Naive thymus-derived CD4-positive, alpha-beta T cell (primary cell): ENCODE data around the gene CD8B. TPM values are rescaled to one million over a fixed set of nuclear protein-coding genes. Genes with fewer than 3 reads are reported as not detected.
"Not testable (repeated sequence)": the region's sequence is repeated elsewhere in the genome, so short reads cannot be mapped to it uniquely, and the experiment has no call there.

Source experiments
- ATAC-seq: fragments of 150-1000 bp; cut with Tn5 transposase; 2 replicates; pipeline ENCODE4 v1.10.0; 2021; ENCODE audit warnings: mild to moderate bottlenecking, moderate library complexity
- CTCF ChIA-PET: fragments of 350-600 bp; sonication (Branson Sonifier 250); formaldehyde crosslinking; loops from one replicate; lab custom pipeline; 2021; ENCODE audit warnings: antibody characterized with exemption; lab: Charles Lee
- POLR2A ChIA-PET: fragments of 350-600 bp; sonication (Branson Sonifier 250); formaldehyde crosslinking; loops from one replicate; lab custom pipeline; 2021; ENCODE audit warnings: antibody characterized with exemption, inconsistent platforms; lab: Charles Lee
- DNase-seq, 9 donors: peaks; one replicate each; pipeline versions ENCODE4 v3.0.0 to v3.0.0-alpha.2; 2020 to 2022; ENCODE audit warnings: mixed read lengths in 1 of 9
- H3K27ac ChIP-seq: one replicate; pipeline ENCODE4 v1.7.0; 2013; ENCODE audit warnings: mild to moderate bottlenecking, low read depth, low read length, moderate library complexity
- H3K27me3 ChIP-seq, 2 donors: one replicate each; pipeline ENCODE4 v1.7.0; 2013; ENCODE audit warnings: low read length in 2 of 2, mild to moderate bottlenecking in 2 of 2, moderate library complexity in 2 of 2; ENCODE audit not compliant: control insufficient read depth in 2 of 2, insufficient read depth in 2 of 2
- H3K36me3 ChIP-seq, 3 experiments: 1 replicate in 2 of 3; 2 replicates in 1 of 3; pipeline ENCODE4 v1.7.0; 2013; ENCODE audit warnings: low read length in 3 of 3, mild to moderate bottlenecking in 3 of 3, moderate library complexity in 1 of 3; ENCODE audit not compliant: insufficient read depth in 3 of 3, control insufficient read depth in 2 of 3
- H3K4me1 ChIP-seq, 2 donors: one replicate each; pipeline ENCODE4 v1.7.0; 2013; ENCODE audit warnings: low read length in 2 of 2, mild to moderate bottlenecking in 2 of 2, moderate library complexity in 1 of 2; ENCODE audit not compliant: control insufficient read depth in 2 of 2, insufficient read depth in 2 of 2
- H3K4me3 ChIP-seq: 2 replicates; pipeline ENCODE4 v1.7.0; 2013; ENCODE audit warnings: mild to moderate bottlenecking, low read length
- H3K9me3 ChIP-seq, 3 experiments: 1 replicate in 2 of 3; 2 replicates in 1 of 3; pipeline ENCODE4 v1.7.0; 2013; ENCODE audit warnings: low read length in 3 of 3; ENCODE audit not compliant: control insufficient read depth in 2 of 3
- H3K27ac Mint-ChIP-seq, 9 donors: one replicate each; pipeline ENCODE4 v1.8.0; 2020 to 2022; ENCODE audit warnings: mixed read lengths in 9 of 9, mild to moderate bottlenecking in 8 of 9, moderate library complexity in 5 of 9, inconsistent platforms in 2 of 9
- H3K27me3 Mint-ChIP-seq, 5 donors: one replicate each; pipeline ENCODE4 v1.8.0; 2021 to 2022; ENCODE audit warnings: mixed read lengths in 5 of 5, mild to moderate bottlenecking in 1 of 5
- H3K36me3 Mint-ChIP-seq, 5 donors: one replicate each; pipeline ENCODE4 v1.8.0; 2020 to 2022; ENCODE audit warnings: mixed read lengths in 5 of 5, mild to moderate bottlenecking in 3 of 5, inconsistent platforms in 1 of 5
- H3K4me1 Mint-ChIP-seq, 7 donors: one replicate each; pipeline ENCODE4 v1.8.0; 2020 to 2022; ENCODE audit warnings: mixed read lengths in 7 of 7, mild to moderate bottlenecking in 3 of 7, inconsistent platforms in 1 of 7
- H3K4me3 Mint-ChIP-seq, 10 donors: one replicate each; pipeline ENCODE4 v1.8.0; 2020 to 2022; ENCODE audit warnings: mild to moderate bottlenecking in 10 of 10, mixed read lengths in 10 of 10, moderate library complexity in 6 of 10, inconsistent platforms in 2 of 10
- H3K9me3 Mint-ChIP-seq, 11 donors: one replicate each; pipeline ENCODE4 v1.8.0; 2020 to 2022; ENCODE audit warnings: mixed read lengths in 11 of 11, mild to moderate bottlenecking in 4 of 11, inconsistent platforms in 1 of 11, moderate library complexity in 1 of 11
- intact Hi-C, 2 donors: fragments of 100-400 bp; cut with micrococcal nuclease; formaldehyde crosslinking; loops; one replicate each; pipeline ENCODE4 v1.15.1; 2023
- polyA plus RNA-seq, 2 donors: library from polyadenylated mRNA; unstranded; fragments of 300-500 nt; fragmentation: Illumina TruSeq; gene quantifications; one replicate each; pipeline ENCODE4 v1.2.3, GENCODE V29; 2021
- total RNA-seq, 6 experiments: library from RNA in 5 of 6; stranded (reverse) in 5 of 6; gene quantifications; 1 replicate in 5 of 6; 2 replicates in 1 of 6; pipeline ENCODE4 v1.2.3 and lab custom pipeline; 2021 to 2026

CD8B gene
- total and polyA plus RNA-seq, 7 experiments from 2014 or later = 1.1 to 23.7 (median 2.4) TPM

GRCh38 chr2:86836915-86837695 is 24.6 kb downstream of the CD8B start:
- H3K36me3 ChIP-seq, POLR2A ChIA-PET, CTCF ChIA-PET, intact Hi-C loops, H3K27ac ChIP-seq, H3K27me3 ChIP-seq, H3K9me3 Mint-ChIP-seq, H3K36me3 Mint-ChIP-seq, H3K27me3 Mint-ChIP-seq, H3K4me3 ChIP-seq, H3K9me3 ChIP-seq: not testable (repeated sequence)
- Mint-ChIP-seq H3K27ac (peak overlapping the region in 8 of 9 donors; percentile 14 to 77 (median 55)), H3K4me1 (peaks cover 3 to 21% (median 14%) of the 10 kb centered on the region in 7 donors), H3K4me3 (peak overlapping the region; percentile 25 to 78 (median 69))
- DNase-seq = peak in 1 of 9 donors; percentile 57
- peaks cover 0 to 10% of the 10 kb centered on the region in 2 donors for H3K4me1 ChIP-seq
- peak; percentile 76 for ATAC-seq

- Mint-ChIP-seq H3K27me3 (peaks cover 0 to 13% (median 0%) of the 10 kb centered on the region in 5 donors), H3K4me1 (peaks cover 0 to 17% (median 12%) of the 10 kb centered on the region in 7 donors)
- CTCF ChIA-PET, H3K9me3 Mint-ChIP-seq, H3K27me3 ChIP-seq, H3K36me3 ChIP-seq, H3K9me3 ChIP-seq, POLR2A ChIA-PET, DNase-seq, intact Hi-C loops, H3K36me3 Mint-ChIP-seq, H3K27ac Mint-ChIP-seq, H3K4me3 ChIP-seq, H3K4me3 Mint-ChIP-seq, H3K27ac ChIP-seq, ATAC-seq: not testable (repeated sequence)
- H3K4me1 ChIP-seq = peaks cover 0 to 16% of the 10 kb centered on the region in 2 donors
These were observed 26.2 kb downstream of the CD8B start for GRCh38 chr2:86835548-86835889.

- DNase-seq (no peak), ATAC-seq (no peak)
- Histone ChIP-seq H3K9me3 (no peaks in the 10 kb centered on the region), H3K4me1 (peaks cover 0 to 32% of the 10 kb centered on the region in 2 donors), H3K4me3 (no peak overlapping the region), H3K36me3 (no peaks in the 10 kb centered on the region), H3K27ac (no peak overlapping the region), H3K27me3 (no peaks in the 10 kb centered on the region)
- intact Hi-C loops = no loop called here
- Mint-ChIP-seq H3K4me1 (peaks cover 0 to 17% (median 12%) of the 10 kb centered on the region in 7 donors), H3K36me3 (no peaks in the 10 kb centered on the region), H3K27ac (no peak overlapping the region), H3K4me3 (no peak overlapping the region), H3K27me3 (peaks cover 0 to 13% (median 0%) of the 10 kb centered on the region in 5 donors), H3K9me3 (peaks cover 0 to 2% (median 0%) of the 10 kb centered on the region in 11 donors)
- ChIA-PET POLR2A (no interaction called here), CTCF (no interaction called here)
These were observed 28.4 kb downstream of the CD8B start for GRCh38 chr2:86833315-86833714.

GRCh38 chr2:86832334-86833096 is 29.2 kb downstream of the CD8B start:
- H3K27me3 Mint-ChIP-seq = peaks cover 0 to 16% (median 0%) of the 10 kb centered on the region in 5 donors
- no peaks in the 10 kb centered on the region for H3K36me3 Mint-ChIP-seq
- POLR2A ChIA-PET = no interaction called here
- no peak overlapping the region for H3K4me3 ChIP-seq
- CTCF ChIA-PET = interaction anchor here (1.0 kb wide), 1 partner anchor 16 kb away, joined by 3 read pairs; no protein-coding TSS in a partner anchor
- H3K27me3 ChIP-seq = no peaks in the 10 kb centered on the region
- ATAC-seq (no peak), DNase-seq (no peak)
- intact Hi-C loops = no loop called here
- H3K27ac Mint-ChIP-seq = no peak overlapping the region
- H3K4me1 Mint-ChIP-seq = peaks cover 4 to 19% (median 14%) of the 10 kb centered on the region in 7 donors
- peaks cover 0 to 39% of the 10 kb centered on the region in 2 donors for H3K4me1 ChIP-seq
- no peak overlapping the region for H3K4me3 Mint-ChIP-seq
- H3K9me3 Mint-ChIP-seq = peaks cover 0 to 2% (median 0%) of the 10 kb centered on the region in 11 donors
- no peaks in the 10 kb centered on the region for H3K36me3 ChIP-seq
- no peak overlapping the region for H3K27ac ChIP-seq
- no peaks in the 10 kb centered on the region for H3K9me3 ChIP-seq

- POLR2A ChIA-PET = no interaction called here
- Histone ChIP-seq H3K27ac (no peak overlapping the region), H3K36me3 (no peaks in the 10 kb centered on the region), H3K4me1 (peaks cover 2 to 40% of the 10 kb centered on the region in 2 donors), H3K27me3 (no peaks in the 10 kb centered on the region), H3K9me3 (no peaks in the 10 kb centered on the region), H3K4me3 (no peak overlapping the region)
- ATAC-seq (no peak), DNase-seq (no peak)
- no peak overlapping the region for H3K4me3 Mint-ChIP-seq
- peak overlapping the region in 3 of 9 donors; percentile 19 to 67 (median 57) for H3K27ac Mint-ChIP-seq
- no peaks in the 10 kb centered on the region for H3K36me3 Mint-ChIP-seq
- peaks cover 0 to 16% (median 0%) of the 10 kb centered on the region in 5 donors for H3K27me3 Mint-ChIP-seq
- H3K4me1 Mint-ChIP-seq = peaks cover 3 to 18% (median 16%) of the 10 kb centered on the region in 7 donors
- H3K9me3 Mint-ChIP-seq = peaks cover 0 to 2% (median 0%) of the 10 kb centered on the region in 11 donors
- CTCF ChIA-PET = no interaction called here
- intact Hi-C loops = no loop called here
These were observed 30.1 kb downstream of the CD8B start for GRCh38 chr2:86831537-86831936.

- no peak overlapping the region for H3K27ac ChIP-seq
- CTCF ChIA-PET = interaction anchor here (1.0 kb wide), 1 partner anchor 20 kb away, joined by 5 read pairs; no protein-coding TSS in a partner anchor
- no peaks in the 10 kb centered on the region for H3K27me3 ChIP-seq
- H3K36me3 Mint-ChIP-seq = peaks cover 0 to 4% (median 0%) of the 10 kb centered on the region in 5 donors
- peak overlapping the region in 5 of 10 donors; percentile 3 to 88 (median 77) for H3K4me3 Mint-ChIP-seq
- DNase-seq = no peak
- H3K9me3 Mint-ChIP-seq = peaks cover 0 to 12% (median 4%) of the 10 kb centered on the region in 11 donors
- H3K27me3 Mint-ChIP-seq = peaks cover under 1 to 10% (median 6%) of the 10 kb centered on the region in 5 donors
- intact Hi-C loops = loop anchor here in 1 of 2 donors (2.0 kb wide), 1 partner anchor 16 kb away; no protein-coding TSS in a partner anchor
- POLR2A ChIA-PET = no interaction called here
- H3K27ac Mint-ChIP-seq = peak overlapping the region in 6 of 9 donors; percentile 33 to 92 (median 60)
- ATAC-seq = no peak
- no peaks in the 10 kb centered on the region for H3K9me3 ChIP-seq
- H3K4me3 ChIP-seq = peak overlapping the region; percentile 59
- no peaks in the 10 kb centered on the region for H3K36me3 ChIP-seq
- H3K4me1 Mint-ChIP-seq = peaks cover 11 to 39% (median 32%) of the 10 kb centered on the region in 7 donors
- H3K4me1 ChIP-seq = peaks cover 15 to 57% of the 10 kb centered on the region in 2 donors
These were observed 34.7 kb downstream of the CD8B start for GRCh38 chr2:86826951-86827350.
